ENCODE results near the gene SRMS.
A peak's percentile ranks its signal among the peaks of the same experiment; 100 is the strongest.

The SRMS gene

GRCh38 chr20:63519668-63520503 is 27.7 kb downstream of the SRMS start:
- peak; percentile 11 to 32 for DNase-seq

DNA sequence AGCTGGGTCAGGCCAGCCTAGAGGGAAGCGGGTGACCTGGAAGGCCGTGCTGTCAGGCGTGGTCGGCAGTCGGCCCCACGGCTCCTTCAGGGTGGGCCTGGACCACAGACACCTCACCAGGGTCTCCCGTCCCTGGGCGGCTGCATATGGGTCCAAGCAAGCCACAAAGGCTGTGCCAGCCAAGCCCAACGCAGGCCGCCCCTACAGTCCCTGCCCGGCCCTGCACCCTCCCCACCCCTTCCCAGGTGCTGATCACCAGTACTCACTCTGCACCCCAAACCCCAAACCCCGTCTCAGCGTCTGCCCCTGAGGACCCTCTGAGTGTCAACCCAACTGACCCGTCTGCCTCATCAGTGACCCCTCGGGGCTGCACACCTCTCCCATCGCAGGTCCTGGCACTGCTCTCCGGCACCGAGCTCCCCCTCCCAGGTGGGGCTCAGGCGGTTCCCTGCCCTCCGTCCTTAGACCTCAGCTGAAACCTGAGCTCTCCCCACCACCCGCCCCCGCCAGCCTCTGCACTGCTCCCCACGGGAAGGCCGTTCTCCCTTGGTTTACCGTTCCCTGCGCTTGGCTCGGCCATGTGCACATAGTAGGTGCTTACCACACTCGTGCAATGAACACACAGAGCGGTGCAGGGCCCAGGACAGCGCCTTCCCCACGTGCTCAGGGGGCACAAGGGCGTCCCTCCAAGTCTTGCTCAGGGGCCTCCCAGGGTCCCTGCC is 28.4 kb downstream of the SRMS start:
- no peak for DNase-seq

GRCh38 chr20:63518351-63518861 is 29.1 kb downstream of the SRMS start:
- no peak for DNase-seq

- no peak for DNase-seq
These were observed 29.9 kb downstream of the SRMS start for GRCh38 chr20:63517376-63518309.

GRCh38 chr20:63514520-63514919 is 33.0 kb downstream of the SRMS start:
- DNase-seq = peak in 1 of 2 experiments; percentile 36

GRCh38 chr20:63513207-63513606 is 34.3 kb downstream of the SRMS start:
- no peak for DNase-seq

- no peak for DNase-seq
These were observed 38.4 kb downstream of the SRMS start for GRCh38 chr20:63509088-63509564.

- DNase-seq = peak; percentile 12 to 47
These were observed 39.3 kb downstream of the SRMS start for GRCh38 chr20:63508072-63508768.

GRCh38 chr20:63507083-63507743 is 40.3 kb downstream of the SRMS start:
- no peak for DNase-seq

GRCh38 chr20:63505723-63506122 is 41.8 kb downstream of the SRMS start:
- no peak for DNase-seq

GRCh38 chr20:63505281-63505680 is 42.3 kb downstream of the SRMS start:
- DNase-seq = no peak

DNA sequence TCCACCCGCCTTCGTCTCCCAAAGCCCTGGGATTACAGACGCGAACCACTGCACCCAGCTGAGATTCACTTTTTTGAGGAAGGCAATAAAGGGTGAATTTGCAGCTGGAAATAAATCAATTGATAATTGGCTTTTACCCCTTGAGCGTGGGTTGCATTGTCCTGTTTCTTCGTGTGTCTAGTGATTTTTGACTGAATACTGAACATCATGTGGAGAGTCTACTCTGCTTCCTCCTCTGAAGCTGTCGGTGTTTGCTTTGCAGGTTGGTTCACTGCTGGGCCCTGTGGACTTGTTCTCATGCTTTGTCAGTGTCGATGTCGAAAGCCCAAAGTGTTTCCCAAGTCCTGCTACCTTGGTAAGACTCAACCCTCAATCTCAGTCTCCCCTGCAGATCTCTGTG is 42.9 kb downstream of the SRMS start:
- no peak for DNase-seq

- no peak for DNase-seq
These were observed 44.0 kb downstream of the SRMS start for GRCh38 chr20:63503524-63503923.

DNA sequence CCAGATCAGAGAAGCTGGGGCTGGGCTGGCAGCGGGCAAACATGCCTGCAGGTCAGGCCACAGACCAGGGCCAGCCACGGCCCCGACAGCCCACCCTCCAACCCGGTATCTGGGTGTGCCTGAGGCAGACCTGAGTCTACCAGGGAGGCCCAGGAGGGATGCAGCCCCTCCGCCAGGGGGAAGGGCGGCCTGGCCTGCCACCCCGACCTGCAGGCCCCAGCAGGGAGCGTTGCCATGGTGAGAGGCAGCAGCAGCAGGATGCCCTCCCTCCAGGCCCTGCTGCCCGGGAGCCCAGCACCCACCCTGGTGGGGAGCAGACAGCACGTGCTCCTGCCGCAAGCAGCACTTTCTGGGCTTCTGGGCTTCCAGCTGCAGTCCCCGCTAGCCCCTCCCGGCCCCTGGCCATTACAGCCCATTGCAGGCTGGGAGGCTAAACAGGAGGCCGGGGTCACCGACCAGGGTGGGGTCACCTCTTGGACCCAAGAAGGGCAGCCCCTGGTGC is 44.8 kb downstream of the SRMS start:
- no peak for DNase-seq

- no peak for DNase-seq
These were observed 45.5 kb downstream of the SRMS start for GRCh38 chr20:63501818-63502670.

DNA sequence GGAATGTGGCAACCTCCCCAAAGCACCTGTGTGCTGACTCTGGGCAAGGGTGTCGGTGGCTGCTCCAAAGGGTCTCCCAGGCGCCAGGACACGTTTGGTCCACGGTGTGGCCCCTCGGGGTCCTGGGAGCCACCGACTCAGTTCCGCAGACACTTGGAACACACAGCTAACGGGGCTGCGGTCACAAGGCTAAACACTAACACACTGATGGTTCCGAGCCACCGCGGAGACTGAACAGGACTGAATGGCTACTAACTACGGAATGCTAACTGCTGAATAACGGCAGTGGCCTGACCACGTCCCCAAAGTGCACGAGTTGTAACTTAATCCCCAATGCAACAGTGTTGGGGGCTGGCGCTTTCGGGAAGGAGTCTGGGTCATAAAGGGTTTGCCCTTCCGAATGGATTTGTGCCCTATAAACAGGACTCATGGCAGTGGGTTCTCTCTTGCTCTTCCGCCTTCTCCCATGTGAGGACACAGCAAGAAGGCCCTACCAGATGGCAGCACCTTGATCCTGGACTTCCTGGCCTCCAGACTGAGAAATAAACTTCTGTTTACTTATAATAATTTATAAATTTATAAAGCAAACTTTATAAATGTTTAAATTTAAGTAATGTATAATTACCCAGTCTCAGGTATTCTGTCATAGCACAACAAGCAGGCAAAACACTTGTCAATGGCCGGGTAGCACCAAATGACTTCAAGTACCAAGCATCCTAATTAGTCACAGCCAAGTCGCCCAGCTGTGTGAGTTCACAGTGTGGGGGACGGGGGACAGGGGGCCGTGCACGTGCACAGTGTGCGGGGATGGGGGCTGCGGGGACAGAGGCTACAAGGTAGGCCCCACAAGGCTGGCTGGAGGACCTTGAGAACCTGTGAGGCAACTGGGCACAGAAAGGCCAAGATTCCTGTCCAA is 46.4 kb downstream of the SRMS start:
- no peak for DNase-seq

DNA sequence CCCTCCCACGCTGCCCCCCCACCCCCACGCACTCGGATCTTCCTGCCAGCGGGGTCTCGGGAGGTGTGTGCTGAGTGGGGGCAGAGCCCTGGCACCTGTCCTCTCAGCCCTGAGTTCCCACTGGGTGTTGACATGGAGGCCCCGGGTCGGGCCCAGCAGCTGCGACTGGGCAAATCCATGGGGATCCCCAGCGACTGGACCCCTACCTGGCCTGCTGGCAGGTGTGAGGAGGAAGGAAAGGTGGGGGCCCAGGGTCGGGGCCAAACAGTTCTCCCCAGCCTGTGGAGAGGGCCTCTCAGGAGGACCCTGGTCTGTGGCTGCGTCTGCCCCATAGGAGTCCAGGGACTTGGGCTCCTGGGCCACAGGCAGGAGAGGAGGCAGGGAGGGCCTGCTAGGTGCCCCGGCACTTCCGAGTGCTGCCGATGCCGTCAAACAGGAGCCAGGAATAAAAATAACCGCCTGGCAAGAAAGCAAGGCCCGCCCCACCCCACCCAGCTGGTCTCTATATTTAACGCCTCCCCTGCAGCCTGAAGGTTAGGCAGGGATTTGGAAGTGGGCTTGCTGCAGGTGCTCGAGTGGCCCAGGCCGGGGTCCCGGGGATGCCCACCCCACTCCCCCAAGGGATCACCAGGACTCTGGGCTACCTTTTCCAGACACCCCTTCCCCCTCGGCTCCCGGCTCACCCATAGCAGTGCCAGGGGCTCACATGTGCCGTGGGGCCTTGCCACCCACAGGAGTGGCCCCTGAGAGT is 47.2 kb downstream of the SRMS start:
- DNase-seq = no peak

DNA sequence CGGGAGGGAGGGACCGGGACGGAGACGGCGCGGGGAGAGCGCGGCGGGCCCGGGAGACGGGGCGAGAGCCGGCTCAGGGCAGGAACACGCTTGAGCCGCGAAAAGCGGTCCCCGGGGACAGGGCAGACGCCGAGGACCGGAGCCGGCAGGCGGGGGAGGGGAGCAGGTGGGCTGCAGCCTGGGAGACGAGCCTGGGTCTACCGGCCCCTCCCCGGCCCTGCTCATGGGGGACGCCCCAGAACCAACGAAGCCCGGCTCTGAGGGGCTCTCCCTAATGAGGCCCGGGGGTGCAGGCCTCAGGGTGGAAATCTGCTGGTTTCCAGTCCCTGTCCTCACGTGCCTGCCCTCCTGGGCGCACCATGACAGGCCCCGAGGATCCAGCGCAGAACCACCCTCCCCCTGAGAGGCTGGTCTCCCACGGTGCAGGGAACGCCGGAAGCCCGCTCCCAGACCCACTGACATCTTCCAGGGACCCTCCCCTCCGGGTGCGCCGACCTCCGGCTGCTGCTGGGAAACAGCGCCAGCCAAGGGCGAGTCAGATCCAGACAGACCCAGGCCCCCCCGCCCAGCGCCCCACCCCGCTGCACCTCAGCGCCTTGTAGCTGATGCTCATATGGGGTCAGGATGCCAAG is 48.1 kb downstream of the SRMS start:
- DNase-seq = no peak

Data from Kasumi-1 (cell line).